HG02943 (cell line): ENCODE data around the gene STIMATE.

Experiments
- ATAC-seq: cut with Tn5 transposase; IDR thresholded peaks from one replicate; pipeline ENCODE4 v1.9.1; 2021; ENCODE audit warnings: mild to moderate bottlenecking, low read depth, moderate library complexity; ENCODE audit not compliant: unreplicated experiment

The STIMATE gene

GRCh38 chr3:52872245-52872644 lies 25.1 kb downstream of the STIMATE start:
- ATAC-seq, result no peak

GRCh38 chr3:52871761-52872160 lies 25.6 kb downstream of the STIMATE start:
- ATAC-seq, result no peak

GRCh38 chr3:52870471-52870870 lies 26.9 kb downstream of the STIMATE start:
- ATAC-seq, result no peak

- ATAC-seq, result no peak
Observed at GRCh38 chr3:52866427-52866826, 30.9 kb downstream of the STIMATE start.

- ATAC-seq, result no peak
Observed at GRCh38 chr3:52865994-52866393, 31.4 kb downstream of the STIMATE start.

GRCh38 chr3:52860424-52860768 lies 37.0 kb downstream of the STIMATE start:
- no peak for ATAC-seq

- ATAC-seq, result no peak
Observed at GRCh38 chr3:52859686-52860423, 37.5 kb downstream of the STIMATE start.

- no peak for ATAC-seq
Observed at GRCh38 chr3:52857864-52858263, 39.5 kb downstream of the STIMATE start.

- ATAC-seq, result no peak
Observed at GRCh38 chr3:52857133-52857532, 40.2 kb downstream of the STIMATE start.

- ATAC-seq, result no peak
Observed at GRCh38 chr3:52856666-52857065, 40.7 kb downstream of the STIMATE start.

GRCh38 chr3:52854013-52854412 lies 43.3 kb downstream of the STIMATE start:
- ATAC-seq, result no peak

- ATAC-seq, result no peak
Observed at GRCh38 chr3:52852419-52852818, 44.9 kb downstream of the STIMATE start.

- no peak for ATAC-seq
Observed at GRCh38 chr3:52851348-52851747, 46.0 kb downstream of the STIMATE start.

GRCh38 chr3:52849656-52850055 lies 47.7 kb downstream of the STIMATE start:
- ATAC-seq, result no peak

GRCh38 chr3:52848617-52849016 lies 48.7 kb downstream of the STIMATE start:
- no peak for ATAC-seq

- no peak for ATAC-seq
Observed at GRCh38 chr3:52847726-52848125, 49.6 kb downstream of the STIMATE start.

- no peak for ATAC-seq
Observed at GRCh38 chr3:52847241-52847640, 50.1 kb downstream of the STIMATE start.

GRCh38 chr3:52846432-52846965 lies 50.8 kb downstream of the STIMATE start:
- ATAC-seq, result no peak

GRCh38 chr3:52845691-52846431 lies 51.5 kb downstream of the STIMATE start:
- no peak for ATAC-seq

GRCh38 chr3:52845157-52845556 lies 52.2 kb downstream of the STIMATE start:
- no peak for ATAC-seq

GRCh38 chr3:52844290-52844975 lies 52.9 kb downstream of the STIMATE start:
- no peak for ATAC-seq
